ENCODE data around the gene ASS1. TPM values are rescaled to one million over a fixed set of nuclear protein-coding genes. Genes with fewer than 3 reads are reported as not detected.
A peak's percentile ranks its signal among the peaks of the same experiment; 100 is the strongest.

The ASS1 gene
- total and polyA plus RNA-seq, 2 of the 13 experiments (the other 11 are each of a cell fraction or from before 2014, with no cell fraction given): 77.6 to 122 TPM

- TF ChIP-seq, protein P1, sequence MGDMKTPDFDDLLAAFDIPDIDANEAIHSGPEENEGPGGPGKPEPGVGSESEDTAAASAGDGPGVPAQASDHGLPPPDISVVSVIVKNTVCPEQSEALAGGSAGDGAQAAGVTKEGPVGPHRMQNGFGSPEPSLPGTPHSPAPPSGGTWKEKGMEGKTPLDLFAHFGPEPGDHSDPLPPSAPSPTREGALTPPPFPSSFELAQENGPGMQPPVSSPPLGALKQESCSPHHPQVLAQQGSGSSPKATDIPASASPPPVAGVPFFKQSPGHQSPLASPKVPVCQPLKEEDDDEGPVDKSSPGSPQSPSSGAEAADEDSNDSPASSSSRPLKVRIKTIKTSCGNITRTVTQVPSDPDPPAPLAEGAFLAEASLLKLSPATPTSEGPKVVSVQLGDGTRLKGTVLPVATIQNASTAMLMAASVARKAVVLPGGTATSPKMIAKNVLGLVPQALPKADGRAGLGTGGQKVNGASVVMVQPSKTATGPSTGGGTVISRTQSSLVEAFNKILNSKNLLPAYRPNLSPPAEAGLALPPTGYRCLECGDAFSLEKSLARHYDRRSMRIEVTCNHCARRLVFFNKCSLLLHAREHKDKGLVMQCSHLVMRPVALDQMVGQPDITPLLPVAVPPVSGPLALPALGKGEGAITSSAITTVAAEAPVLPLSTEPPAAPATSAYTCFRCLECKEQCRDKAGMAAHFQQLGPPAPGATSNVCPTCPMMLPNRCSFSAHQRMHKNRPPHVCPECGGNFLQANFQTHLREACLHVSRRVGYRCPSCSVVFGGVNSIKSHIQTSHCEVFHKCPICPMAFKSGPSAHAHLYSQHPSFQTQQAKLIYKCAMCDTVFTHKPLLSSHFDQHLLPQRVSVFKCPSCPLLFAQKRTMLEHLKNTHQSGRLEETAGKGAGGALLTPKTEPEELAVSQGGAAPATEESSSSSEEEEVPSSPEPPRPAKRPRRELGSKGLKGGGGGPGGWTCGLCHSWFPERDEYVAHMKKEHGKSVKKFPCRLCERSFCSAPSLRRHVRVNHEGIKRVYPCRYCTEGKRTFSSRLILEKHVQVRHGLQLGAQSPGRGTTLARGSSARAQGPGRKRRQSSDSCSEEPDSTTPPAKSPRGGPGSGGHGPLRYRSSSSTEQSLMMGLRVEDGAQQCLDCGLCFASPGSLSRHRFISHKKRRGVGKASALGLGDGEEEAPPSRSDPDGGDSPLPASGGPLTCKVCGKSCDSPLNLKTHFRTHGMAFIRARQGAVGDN (CRISPR knock-in tag; IDR thresholded peaks at IDR 0.05): no peak
- no peak for TF ChIP-seq GRHL1 (CRISPR knock-in tag; conservative IDR thresholded peaks at IDR 0.05)
- no peak for TF ChIP-seq POLR2G (IDR thresholded peaks at IDR 0.05; ENCODE audit: low read depth, low read length)
- no peak for TF ChIP-seq ZNF644 (CRISPR knock-in tag; IDR thresholded peaks at IDR 0.05; ENCODE audit: low read depth)
- TF ChIP-seq PAX8 (CRISPR knock-in tag; IDR thresholded peaks at IDR 0.05; ENCODE audit: borderline replicate concordance): no peak
- no peak for TF ChIP-seq IRF2 (CRISPR knock-in tag; IDR thresholded peaks at IDR 0.05)
- no peak for TF ChIP-seq ZNF713 (CRISPR knock-in tag; IDR thresholded peaks at IDR 0.05)
- TF ChIP-seq NFE2L1 (CRISPR knock-in tag; IDR thresholded peaks at IDR 0.05; ENCODE audit: borderline replicate concordance): no peak
- TF ChIP-seq SMAD3 (CRISPR knock-in tag; IDR thresholded peaks at IDR 0.05): no peak
- TF ChIP-seq ZNF510 (CRISPR knock-in tag; IDR thresholded peaks at IDR 0.05; ENCODE audit: low read depth): no peak
- TF ChIP-seq MAF1 (CRISPR knock-in tag; IDR thresholded peaks at IDR 0.05; ENCODE audit: borderline replicate concordance): no peak
- no peak for TF ChIP-seq YEATS4 (CRISPR knock-in tag; IDR thresholded peaks at IDR 0.05; ENCODE audit: borderline replicate concordance)
- no peak for TF ChIP-seq NFKBIZ (CRISPR knock-in tag; IDR thresholded peaks at IDR 0.05)
- no peak for TF ChIP-seq HDAC2 (CRISPR knock-in tag; IDR thresholded peaks at IDR 0.05)
- no peak for TF ChIP-seq ZSCAN12 (CRISPR knock-in tag; IDR thresholded peaks at IDR 0.05)
- no peak for TF ChIP-seq FOXC1 (CRISPR knock-in tag; IDR thresholded peaks at IDR 0.05; ENCODE audit: borderline replicate concordance)
- no peak for TF ChIP-seq ZNF652 (CRISPR knock-in tag; IDR thresholded peaks at IDR 0.05; ENCODE audit: borderline replicate concordance, low read depth)
- 0 out of 2 replicates have a peak, but pooled peaks have one; percentile 8 for TF ChIP-seq ZNF296 (CRISPR knock-in tag; conservative IDR thresholded peaks at IDR 0.05)
These were observed 55.8 kb downstream of the ASS1 start (continued) for GRCh38 chr9:130500340-130501180.

Data from HepG2 (cell line).